Astrocyte (in vitro differentiated cells and primary cell): ENCODE measurements around the gene RYR2.

Experiments
- EZH2 ChIP-seq: IDR thresholded peaks from 2 replicates; pipeline ENCODE4 v1.6.1; 2012; ENCODE audit warnings: mild to moderate bottlenecking, low read length, inconsistent platforms; ENCODE audit not compliant: insufficient read depth
- TF ChIP-seq, protein P1 (sequence below): IDR thresholded peaks from 2 replicates; pipeline ENCODE4 v1.5.1; 2011; ENCODE audit warnings: low read depth, mild to moderate bottlenecking, inconsistent platforms, low read length, moderate library complexity; ENCODE audit not compliant: insufficient read depth

DNA sequence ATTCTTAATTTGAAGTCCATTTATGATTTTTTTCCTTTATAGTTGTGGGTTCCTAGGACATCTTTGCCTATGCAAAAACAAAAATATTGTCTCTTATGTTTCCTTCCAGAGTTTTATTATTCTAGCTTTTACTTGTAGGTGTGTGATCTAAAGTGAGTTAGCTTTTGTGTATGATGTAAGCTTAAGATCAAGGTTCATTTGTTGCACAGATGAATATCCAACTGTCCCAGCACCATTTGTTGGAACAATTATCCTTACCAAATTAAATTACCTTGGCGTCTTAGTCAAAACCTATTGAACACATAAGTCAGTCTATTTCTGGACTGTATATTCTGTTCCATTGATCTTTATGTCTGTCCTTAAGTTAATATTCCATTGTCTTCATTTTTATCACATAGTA, 511.1 kb downstream of the RYR2 start:
- TF ChIP-seq, protein P1, sequence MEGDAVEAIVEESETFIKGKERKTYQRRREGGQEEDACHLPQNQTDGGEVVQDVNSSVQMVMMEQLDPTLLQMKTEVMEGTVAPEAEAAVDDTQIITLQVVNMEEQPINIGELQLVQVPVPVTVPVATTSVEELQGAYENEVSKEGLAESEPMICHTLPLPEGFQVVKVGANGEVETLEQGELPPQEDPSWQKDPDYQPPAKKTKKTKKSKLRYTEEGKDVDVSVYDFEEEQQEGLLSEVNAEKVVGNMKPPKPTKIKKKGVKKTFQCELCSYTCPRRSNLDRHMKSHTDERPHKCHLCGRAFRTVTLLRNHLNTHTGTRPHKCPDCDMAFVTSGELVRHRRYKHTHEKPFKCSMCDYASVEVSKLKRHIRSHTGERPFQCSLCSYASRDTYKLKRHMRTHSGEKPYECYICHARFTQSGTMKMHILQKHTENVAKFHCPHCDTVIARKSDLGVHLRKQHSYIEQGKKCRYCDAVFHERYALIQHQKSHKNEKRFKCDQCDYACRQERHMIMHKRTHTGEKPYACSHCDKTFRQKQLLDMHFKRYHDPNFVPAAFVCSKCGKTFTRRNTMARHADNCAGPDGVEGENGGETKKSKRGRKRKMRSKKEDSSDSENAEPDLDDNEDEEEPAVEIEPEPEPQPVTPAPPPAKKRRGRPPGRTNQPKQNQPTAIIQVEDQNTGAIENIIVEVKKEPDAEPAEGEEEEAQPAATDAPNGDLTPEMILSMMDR = no peak
- TF ChIP-seq EZH2 = no peak
